IMR-90 (cell line): ENCODE results near the gene PADI1. TPM values are rescaled to one million over a fixed set of nuclear protein-coding genes. Genes with fewer than 3 reads are reported as not detected.

Source experiments
- ATAC-seq: fragments of 200-7000 bp; cut with Tn5 transposase; 2 replicates; pipeline ENCODE4 v1.9.1; 2020; ENCODE audit warnings: low read depth, mild to moderate bottlenecking, moderate library complexity
- BruUV-seq: library from RNA; stranded (reverse); fragments of 400-500 nt; replicated peaks from 2 replicates; lab custom pipeline; 2021; lab: Mats Ljungman, UMichigan
- CTCF ChIA-PET: fragments of 300-600 bp; formaldehyde crosslinking; extraction: SDS; loops from one replicate; lab custom pipeline; 2021; ENCODE audit warnings: antibody characterized with exemption; lab: Yijun Ruan, JAX
- POLR2A ChIA-PET: fragments of 300-600 bp; sonication (Branson Sonifier 250); formaldehyde crosslinking; loops from one replicate; lab custom pipeline; 2022; ENCODE audit warnings: antibody characterized with exemption; ENCODE audit not compliant: unreplicated experiment; lab: Charles Lee
- DNase-seq: peaks from one replicate; pipeline ENCODE4 v3.0.0; 2013
- H2AFZ ChIP-seq: replicated peaks from 2 replicates; pipeline ENCODE3; 2013; ENCODE audit warnings: low read length, mild to moderate bottlenecking; ENCODE audit not compliant: poor library complexity
- H2AK5ac ChIP-seq: 2 replicates; pipeline ENCODE4 v1.6.1; 2013; ENCODE audit warnings: low read depth, low read length, inconsistent platforms
- H2AK9ac ChIP-seq: replicated peaks from 2 replicates; pipeline ENCODE3; 2013; ENCODE audit warnings: mild to moderate bottlenecking, low read depth, low read length, moderate library complexity; ENCODE audit not compliant: poor library complexity
- H2BK120ac ChIP-seq: 2 replicates; pipeline ENCODE4 v1.6.1; 2013; ENCODE audit warnings: low read depth, low read length, inconsistent platforms
- H2BK15ac ChIP-seq: 3 replicates; pipeline ENCODE4 v1.6.1; 2013; ENCODE audit warnings: low read depth, low read length, inconsistent platforms
- H2BK20ac ChIP-seq: 2 replicates; pipeline ENCODE4 v1.6.1; 2013; ENCODE audit warnings: low read depth, mild to moderate bottlenecking, inconsistent platforms, low read length, moderate library complexity
- H2BK5ac ChIP-seq: 2 replicates; pipeline ENCODE4 v1.6.1; 2013; ENCODE audit warnings: mild to moderate bottlenecking, low read depth, low read length, inconsistent platforms; ENCODE audit not compliant: poor library complexity, severe bottlenecking
- H3K14ac ChIP-seq: replicated peaks from 2 replicates; pipeline ENCODE4 v1.6.1; 2013; ENCODE audit warnings: low read depth, low read length, inconsistent platforms
- H3K18ac ChIP-seq: 2 replicates; pipeline ENCODE4 v1.6.1; 2013; ENCODE audit warnings: low read depth, low read length, control low read depth
- H3K23ac ChIP-seq: 2 replicates; pipeline ENCODE4 v1.6.1; 2013; ENCODE audit warnings: low read depth, low read length, inconsistent platforms
- H3K27ac ChIP-seq: 2 replicates; pipeline ENCODE4 v1.5.1; 2013; ENCODE audit warnings: mild to moderate bottlenecking, control low read depth, low read length; ENCODE audit not compliant: insufficient read depth
- H3K27me3 ChIP-seq: 2 replicates; pipeline ENCODE4 v1.6.1; 2013; ENCODE audit warnings: low read length; ENCODE audit not compliant: control insufficient read depth, insufficient read depth
- H3K36me3 ChIP-seq: 2 replicates; pipeline ENCODE4 v1.6.1; 2013; ENCODE audit warnings: low read length, mixed read lengths; ENCODE audit not compliant: control insufficient read depth, insufficient read depth
- H3K4ac ChIP-seq: 2 replicates; pipeline ENCODE4 v1.6.1; 2013; ENCODE audit warnings: low read depth, low read length, inconsistent platforms
- H3K4me1 ChIP-seq: 2 replicates; pipeline ENCODE4 v1.6.1; 2013; ENCODE audit warnings: low read length, mixed read lengths; ENCODE audit not compliant: control insufficient read depth, insufficient read depth
- H3K4me2 ChIP-seq: 2 replicates; pipeline ENCODE4 v1.6.1; 2013; ENCODE audit warnings: low read depth, mild to moderate bottlenecking, control low read depth, low read length, moderate library complexity
- H3K4me3 ChIP-seq: 2 replicates; pipeline ENCODE4 v1.5.1; 2013; ENCODE audit warnings: low read depth, mild to moderate bottlenecking, control low read depth, low read length, moderate library complexity; ENCODE audit not compliant: insufficient read depth
- H3K56ac ChIP-seq: 2 replicates; pipeline ENCODE4 v1.6.1; 2013; ENCODE audit warnings: low read length, inconsistent platforms; ENCODE audit not compliant: insufficient read depth; ENCODE audit errors: extremely low read depth
- H3K79me1 ChIP-seq, 2 experiments: 2 replicates each; pipeline ENCODE4 v1.6.1; 2013; ENCODE audit warnings: low read length in 2 of 2, inconsistent platforms in 1 of 2, low read depth in 1 of 2
- H3K9ac ChIP-seq: 2 replicates; pipeline ENCODE4 v1.6.1; 2013; ENCODE audit warnings: low read depth, low read length, control low read depth
- H3K9me1 ChIP-seq: 2 replicates; pipeline ENCODE4 v1.6.1; 2013; ENCODE audit warnings: low read length, inconsistent platforms; ENCODE audit not compliant: insufficient read depth
- H3K9me3 ChIP-seq: 2 replicates; pipeline ENCODE4 v1.6.1; 2013; ENCODE audit warnings: low read length; ENCODE audit not compliant: control insufficient read depth, insufficient read depth
- H4K20me1 ChIP-seq: 2 replicates; pipeline ENCODE4 v1.6.1; 2013; ENCODE audit warnings: low read length, inconsistent platforms; ENCODE audit not compliant: insufficient read depth
- H4K5ac ChIP-seq: 2 replicates; pipeline ENCODE4 v1.6.1; 2013; ENCODE audit warnings: mild to moderate bottlenecking, low read depth, low read length, control low read depth
- H4K8ac ChIP-seq, 2 experiments: 2 replicates each; pipeline ENCODE4 v1.6.1; 2013; ENCODE audit warnings: low read depth in 2 of 2, low read length in 2 of 2, control low read depth in 1 of 2, inconsistent platforms in 1 of 2
- H4K91ac ChIP-seq: 2 replicates; pipeline ENCODE4 v1.6.1; 2013; ENCODE audit warnings: low read depth, low read length, inconsistent platforms; ENCODE audit not compliant: insufficient read depth
- BHLHE40 ChIP-seq: fragments of 150-350 bp; IDR thresholded peaks from 2 replicates; pipeline ENCODE4 v1.6.1; 2016; ENCODE audit warnings: mild to moderate bottlenecking, low read depth, low read length
- CHD1 ChIP-seq: IDR thresholded peaks from 2 replicates; pipeline ENCODE4 v1.6.1; 2012; ENCODE audit warnings: low read depth, low read length, improper control_type of control experiment
- CTCF ChIP-seq: conservative IDR thresholded peaks from 2 replicates; pipeline ENCODE4 v1.5.1; 2012; ENCODE audit warnings: mild to moderate bottlenecking, low read depth, low read length, improper control_type of control experiment
- ELK1 ChIP-seq: fragments of 150-350 bp; IDR thresholded peaks from 2 replicates; pipeline ENCODE4 v1.6.1; 2016; ENCODE audit warnings: low read depth, mild to moderate bottlenecking, low read length, moderate library complexity, borderline replicate concordance
- FOS ChIP-seq: fragments of 150-350 bp; IDR thresholded peaks from 2 replicates; pipeline ENCODE4 v1.6.1; 2016; ENCODE audit warnings: low read depth, low read length
- MAFK ChIP-seq: IDR thresholded peaks from 2 replicates; pipeline ENCODE4 v1.6.1; 2012; ENCODE audit warnings: low read depth, low read length, improper control_type of control experiment
- MXI1 ChIP-seq: IDR thresholded peaks from 2 replicates; pipeline ENCODE4 v1.6.1; 2012; ENCODE audit warnings: low read depth, mild to moderate bottlenecking, low read length, moderate library complexity, borderline replicate concordance
- NFE2L2 ChIP-seq: fragments of 150-350 bp; IDR thresholded peaks from 2 replicates; pipeline ENCODE4 v1.6.1; 2016; ENCODE audit warnings: low read depth, mild to moderate bottlenecking, low read length
- POLR2A ChIP-seq: IDR thresholded peaks from 2 replicates; pipeline ENCODE4 v1.6.1; 2012; ENCODE audit warnings: mild to moderate bottlenecking, low read depth, low read length
- RAD21 ChIP-seq: IDR thresholded peaks from 2 replicates; pipeline ENCODE4 v1.6.1; 2012; ENCODE audit warnings: low read length, improper control_type of control experiment
- RCOR1 ChIP-seq: IDR thresholded peaks from 2 replicates; pipeline ENCODE4 v1.6.1; 2012; ENCODE audit warnings: mild to moderate bottlenecking, low read length, improper control_type of control experiment; ENCODE audit not compliant: insufficient replicate concordance
- RFX5 ChIP-seq: IDR thresholded peaks from 2 replicates; pipeline ENCODE4 v1.8.0; 2012; ENCODE audit warnings: low read depth, mild to moderate bottlenecking, low read length, moderate library complexity
- SMC3 ChIP-seq: fragments of 150-350 bp; IDR thresholded peaks from 2 replicates; pipeline ENCODE4 v1.6.1; 2016; ENCODE audit warnings: low read depth, mild to moderate bottlenecking, antibody characterized with exemption, low read length, moderate library complexity
- WGBS, 2 experiments: methylation state at CpG; one replicate each; pipeline versions ENCODE4 v1.1.5 to v1.1.7; 2013; ENCODE audit warnings: missing lambda C conversion rate in 2 of 2; ENCODE audit not compliant: insufficient read length in 1 of 2; ENCODE audit errors: extremely low coverage in 2 of 2; 5-methylcytosine and 5-hydroxymethylcytosine counted together
- dilution Hi-C: fragments of 300-500 bp; cut with HindIII; formaldehyde crosslinking; loops from one replicate; pipeline ENCODE4 v1.14.3; 2018; ENCODE audit warnings: low sequenced_read_pairs; ENCODE audit not compliant: unreplicated experiment
- in situ Hi-C: fragments of 300-500 bp; cut with MboI; formaldehyde crosslinking; loops from 3 replicates; pipeline ENCODE4 v1.14.3; 2019; ENCODE audit warnings: low sequenced_read_pairs, inconsistent platforms, mixed read lengths
- intact Hi-C: fragments of 100-400 bp; cut with micrococcal nuclease; formaldehyde crosslinking; loops from 2 replicates; pipeline ENCODE4 v1.10.0; 2022
- polyA plus RNA-seq, 3 experiments: library from polyadenylated mRNA; depleted of rRNA; stranded (reverse); fragments of >200 nt; gene quantifications; 2 replicates each; pipeline ENCODE4 v1.2.3, GENCODE V29; 2012; ENCODE audit warnings: low replicate concordance in 1 of 3
- total RNA-seq: library from RNA; depleted of rRNA; stranded (reverse); fragments of >200 nt; gene quantifications from 2 replicates; pipeline ENCODE4 v1.2.3, GENCODE V29; 2012

Gene PADI1
- total and polyA plus RNA-seq, 2 of the 4 experiments (the other 2 are of a cell fraction): 0.17 TPM; not detected in 1

GRCh38 chr1:17233675-17234320, 28.9 kb downstream of the PADI1 start:
- POLR2A ChIA-PET: interaction anchor here (0.8 kb wide), 1 partner anchor 44 kb away, joined by 3 read pairs; no protein-coding TSS in a partner anchor
- Histone ChIP-seq H2AK9ac (peak overlapping the region; percentile 75), H2BK15ac (peak overlapping the region; percentile 98; the same call in 2 of the 3 replicates), H3K9me1 (peaks cover 9% of the 10 kb centered on the region), H2BK120ac (peak overlapping the region; percentile 97), H3K14ac (peak overlapping the region; percentile 88), H2BK20ac (peak overlapping the region; percentile 98), H3K4me1 (peaks cover 13% of the 10 kb centered on the region), H2BK5ac (peak overlapping the region; percentile 98), H3K4me2 (peak overlapping the region; percentile 79; the same call in 1 of the 2 replicates), H3K4me3 (no peak overlapping the region), H3K27me3 (no peaks in the 10 kb centered on the region; the same call in 1 of the 2 replicates), H4K20me1 (0 out of 2 replicates have a peak, but pooled peaks cover 3% of the 10 kb centered on the region), H3K18ac (peak overlapping the region; percentile 63; the same call in 1 of the 2 replicates), H3K4ac (peak overlapping the region; percentile 98), H3K9ac (no peak overlapping the region), H3K23ac (0 out of 2 replicates have a peak overlapping the region, but pooled peaks have one; percentile 55), H2AFZ (peak overlapping the region; percentile 35), H3K79me1 (no peaks in the 10 kb centered on the region), H3K56ac (peak overlapping the region; percentile 44; the same call in 1 of the 2 replicates), H3K27ac (peak overlapping the region; percentile 52), H3K36me3 (no peaks in the 10 kb centered on the region), H2AK5ac (peak overlapping the region; percentile 92), H4K91ac (peak overlapping the region; percentile 96), H4K5ac (peak overlapping the region; percentile 73; the same call in 1 of the 2 replicates), H3K9me3 (no peaks in the 10 kb centered on the region), H4K8ac (peak overlapping the region; percentile 53 to 88)
- CTCF ChIA-PET: interaction anchor here (1.0 to 3.0 kb wide), 2 partner anchors 108 to 110 kb away, joined by 3 to 22 read pairs; no protein-coding TSS in a partner anchor
- peak; percentile 94 for DNase-seq
- peak; percentile 89 for ATAC-seq
- intact Hi-C loops: loop anchor here (1.0 kb wide), 1 partner anchor 65 kb away; no protein-coding TSS in a partner anchor
- 0% methylated on average over 2 of the region's 6 CpGs; no CpG with 5 or more reads in 1 of the 2 experiments for WGBS, 2 experiments
- dilution Hi-C loops: no loop called here
- no TSS peak for BruUV-seq
- in situ Hi-C loops: loop anchor here (5.0 kb wide), 1 partner anchor 176 kb away; no protein-coding TSS in a partner anchor
- TF ChIP-seq MAFK (no peak), SMC3 (peak; percentile 15; the same call in 1 of the 2 replicates), NFE2L2 (no peak), POLR2A (peak; percentile 62; the same call in 1 of the 2 replicates), RCOR1 (peak; percentile 35), ELK1 (no peak), CHD1 (no peak), CTCF (no peak), BHLHE40 (peak; percentile 86), FOS (peak; percentile 95), MXI1 (peak; percentile 58; the same call in 1 of the 2 replicates), RAD21 (peak; percentile 26; the same call in 1 of the 2 replicates), RFX5 (no peak)
